A549 (cell line): ENCODE data around the gene RPP30. TPM values are rescaled to one million over a fixed set of nuclear protein-coding genes. Genes with fewer than 3 reads are reported as not detected.

ENCODE experiments used
- ATAC-seq, 2 experiments: fragments of 200-7000 bp in 1 of 2; fragments of >200 bp in 1 of 2; cut with Nextera tagmentation in 1 of 2; cut with Tn5 transposase in 1 of 2; 3 replicates each; pipeline versions ENCODE4 v1.8.0 to v1.9.1; 2018 to 2020; ENCODE audit warnings: mild to moderate bottlenecking in 1 of 2, moderate library complexity in 1 of 2
- CTCF ChIA-PET: fragments of 300-600 bp; sonication (Branson Sonifier 250); formaldehyde crosslinking; extraction: SDS; loops from one replicate; lab custom pipeline; 2021; ENCODE audit warnings: antibody characterized with exemption, inconsistent platforms; lab: Yijun Ruan, JAX
- POLR2A ChIA-PET: fragments of 350-600 bp; formaldehyde crosslinking; extraction: SDS; loops from one replicate; lab custom pipeline; 2021; ENCODE audit warnings: antibody characterized with exemption, inconsistent platforms; lab: Yijun Ruan, JAX
- DNase-seq, 2 experiments: peaks; one replicate each; pipeline versions ENCODE4 v3.0.0 to v3.0.0-alpha.2; 2011 to 2016; ENCODE audit warnings: low read depth in 1 of 2, low spot score in 1 of 2
- FAIRE-seq: peaks from 2 replicates; lab custom pipeline; 2011; peaks lifted over from hg19 to GRCh38; lab: Jason Lieb, UNC
- H3K27ac ChIP-seq, 2 experiments: fragments of >200 bp; sonication (Bioruptor Twin); formaldehyde crosslinking; 3 replicates each; pipeline ENCODE4 v1.5.1; 2016 to 2017
- H3K4me1 ChIP-seq: fragments of >200 bp; sonication (Bioruptor Twin); formaldehyde crosslinking; 3 replicates; pipeline ENCODE4 v1.6.1; 2016
- H3K4me2 ChIP-seq: fragments of >200 bp; sonication (Bioruptor Twin); formaldehyde crosslinking; 3 replicates; pipeline ENCODE4 v1.6.1; 2016
- H3K4me3 ChIP-seq: fragments of >200 bp; sonication (Bioruptor Twin); formaldehyde crosslinking; 3 replicates; pipeline ENCODE4 v1.5.1; 2016
- H3K9me3 ChIP-seq: fragments of >200 bp; sonication (Bioruptor Twin); formaldehyde crosslinking; 3 replicates; pipeline ENCODE4 v1.6.1; 2016
- BHLHE40 ChIP-seq: IDR thresholded peaks from 2 replicates; pipeline ENCODE4 v1.6.1; 2012; ENCODE audit warnings: low read depth, low read length, inconsistent platforms
- CBX2 ChIP-seq: fragments of 200-600 bp; sonication (generic); IDR thresholded peaks from 2 replicates; pipeline ENCODE4 v1.6.1; 2016; ENCODE audit warnings: low read depth, mild to moderate bottlenecking, borderline replicate concordance
- CBX8 ChIP-seq: fragments of 200-600 bp; sonication (generic); IDR thresholded peaks from 2 replicates; pipeline ENCODE4 v1.6.1; 2016
- CEBPB ChIP-seq, 2 experiments: fragments of >200 bp in 1 of 2; sonication (Bioruptor Twin) in 1 of 2; formaldehyde crosslinking in 1 of 2; IDR thresholded peaks; 2 replicates each; pipeline ENCODE4 v1.6.1; 2012 to 2016
- FOSB ChIP-seq: fragments of 250-450 bp; sonication (Bioruptor Pico); IDR thresholded peaks from 2 replicates; pipeline ENCODE4 v1.5.0; 2020; ENCODE audit warnings: mild to moderate bottlenecking, moderate library complexity
- HOXB5 ChIP-seq: fragments of 250-450 bp; sonication (Bioruptor Pico); IDR thresholded peaks from 2 replicates; pipeline ENCODE4 v1.5.0; 2020; ENCODE audit warnings: mild to moderate bottlenecking, moderate library complexity
- JUNB ChIP-seq: fragments of >200 bp; sonication (Bioruptor Twin); formaldehyde crosslinking; IDR thresholded peaks from 2 replicates; pipeline ENCODE4 v1.6.1; 2016
- KDM1A ChIP-seq: fragments of 200-600 bp; sonication (generic); IDR thresholded peaks from 2 replicates; pipeline ENCODE4 v1.6.1; 2016; ENCODE audit warnings: low read depth, mild to moderate bottlenecking
- MAZ ChIP-seq: fragments of 150-350 bp; IDR thresholded peaks from 2 replicates; pipeline ENCODE4 v1.6.1; 2014; ENCODE audit warnings: antibody characterized with exemption, low read depth, low read length, borderline replicate concordance
- MYC ChIP-seq: IDR thresholded peaks from 2 replicates; pipeline ENCODE4 v1.6.1; 2012; ENCODE audit warnings: mild to moderate bottlenecking, inconsistent platforms, low read length, improper control_type of control experiment, borderline replicate concordance
- NFE2L2 ChIP-seq: fragments of 150-350 bp; conservative IDR thresholded peaks from 2 replicates; pipeline ENCODE4 v1.6.1; 2014; ENCODE audit warnings: low read length
- PHF8 ChIP-seq: fragments of 200-600 bp; sonication (generic); IDR thresholded peaks from 2 replicates; pipeline ENCODE4 v1.6.1; 2016; ENCODE audit warnings: low read depth, mild to moderate bottlenecking, antibody characterized with exemption, moderate library complexity, borderline replicate concordance
- POLR2A ChIP-seq: IDR thresholded peaks from 2 replicates; pipeline ENCODE4 v1.6.1; 2012; ENCODE audit warnings: mild to moderate bottlenecking, low read length
- POLR2AphosphoS2 ChIP-seq: conservative IDR thresholded peaks from 2 replicates; pipeline ENCODE4 v1.6.1; 2012; ENCODE audit warnings: low read length, improper control_type of control experiment, inconsistent platforms
- RNF2 ChIP-seq: fragments of 200-600 bp; sonication (generic); IDR thresholded peaks from 2 replicates; pipeline ENCODE4 v1.6.1; 2016; ENCODE audit warnings: low read depth, mild to moderate bottlenecking, antibody characterized with exemption, moderate library complexity, borderline replicate concordance
- SMC3 ChIP-seq: fragments of >200 bp; sonication (Bioruptor Twin); formaldehyde crosslinking; IDR thresholded peaks from 3 replicates; pipeline ENCODE4 v1.6.1; 2018; ENCODE audit warnings: inconsistent platforms
- SREBF2 ChIP-seq: fragments of 450-650 bp; IDR thresholded peaks from 2 replicates; pipeline ENCODE4 v1.6.1; 2014; ENCODE audit warnings: mild to moderate bottlenecking, moderate library complexity
- ZFP36 ChIP-seq: fragments of 450-650 bp; IDR thresholded peaks from 2 replicates; pipeline ENCODE4 v1.6.1; 2014; ENCODE audit warnings: borderline replicate concordance; ENCODE audit not compliant: partially characterized antibody
- ZNF302 ChIP-seq: fragments of 250-450 bp; sonication (Bioruptor Pico); IDR thresholded peaks from 2 replicates; pipeline ENCODE4 v1.9.0; 2021; ENCODE audit warnings: inconsistent platforms, mild to moderate bottlenecking, moderate library complexity
- ZSCAN20 ChIP-seq: fragments of 250-450 bp; sonication (Bioruptor Pico); IDR thresholded peaks from 2 replicates; pipeline ENCODE4 v1.8.0; 2022; ENCODE audit warnings: mild to moderate bottlenecking, moderate library complexity
- WGBS: methylation state at CpG from one replicate; pipeline ENCODE4 v1.1.6; 2017; ENCODE audit errors: missing lambda C conversion rate; 5-methylcytosine and 5-hydroxymethylcytosine counted together
- polyA plus RNA-seq, 4 experiments: library from polyadenylated mRNA; depleted of rRNA in 3 of 4; stranded (reverse); fragments of >200 nt; fragmentation: RNase III in 1 of 4; extraction: RNeasy Plus Mini Kit Qiagen cat#74134 plus additional on column Dnase treatment in 1 of 4; gene quantifications; 2 replicates in 3 of 4; 3 replicates in 1 of 4; pipeline ENCODE4 v1.2.3, GENCODE V29; 2011 to 2017
- TF ChIP-seq, protein P1 (sequence below): fragments of 450-650 bp; IDR thresholded peaks from 2 replicates; pipeline ENCODE4 v1.6.1; 2014; ENCODE audit warnings: antibody characterized with exemption
- TF ChIP-seq, protein P2 (sequence below): fragments of 200-600 bp; sonication (generic); IDR thresholded peaks from 2 replicates; pipeline ENCODE4 v1.6.1; 2016; ENCODE audit warnings: antibody characterized with exemption, mild to moderate bottlenecking, moderate library complexity
- TF ChIP-seq, protein P3 (sequence below): fragments of >200 bp; sonication (Bioruptor Twin); formaldehyde crosslinking; IDR thresholded peaks from 3 replicates; pipeline ENCODE4 v1.5.1; 2016
- TF ChIP-seq, protein P4 (sequence below): fragments of >200 bp; sonication (Bioruptor Twin); formaldehyde crosslinking; IDR thresholded peaks from 2 replicates; pipeline ENCODE4 v1.6.1; 2016

Gene RPP30
- polyA plus RNA-seq, 2 of the 4 experiments (the other 2 are of a cell fraction): 54.3 to 70.9 TPM

DNA sequence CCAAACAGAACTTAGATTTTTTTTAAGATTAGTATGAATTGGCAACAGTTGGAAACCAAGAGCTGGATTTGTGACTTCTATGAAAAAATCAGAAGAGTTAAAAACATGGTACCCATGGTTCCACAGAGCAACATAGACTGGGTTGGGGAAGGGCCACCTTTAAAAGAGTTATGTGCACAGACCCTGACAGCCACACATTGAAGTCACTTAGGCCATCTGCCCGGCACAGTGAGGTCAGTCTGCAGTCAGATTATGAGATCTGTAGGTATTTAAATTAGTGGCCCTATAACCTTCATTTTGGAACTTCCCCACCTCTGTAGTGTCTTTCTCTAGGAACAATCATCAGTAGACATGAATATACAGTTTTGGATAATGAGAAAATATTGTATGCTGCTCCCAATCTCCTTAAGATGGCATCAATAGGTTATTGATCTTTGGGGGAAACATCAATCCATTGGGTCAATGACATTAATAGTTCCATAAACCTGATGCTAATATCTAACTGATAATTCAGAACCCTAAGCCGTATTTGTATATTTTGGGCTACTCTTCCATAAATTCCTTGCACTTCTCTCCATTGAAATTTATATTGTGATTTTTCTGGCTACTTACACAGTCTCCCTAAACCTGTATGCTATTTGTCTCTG lies 42.1 kb downstream of the RPP30 start:
- H3K9me3 ChIP-seq: no peaks in the 10 kb centered on the region
- no peak overlapping the region for H3K27ac ChIP-seq
- ATAC-seq: no peak
- no peak for FAIRE-seq
- no peak overlapping the region for H3K4me3 ChIP-seq
- ChIA-PET POLR2A (no interaction called here), CTCF (interaction anchor here (0.8 to 4.3 kb wide), 3 partner anchors 92 to 337 kb away, joined by 3 to 57 read pairs (median 5); no protein-coding TSS in a partner anchor)
- peaks cover 13% of the 10 kb centered on the region; the same call in 2 of the 3 replicates for H3K4me1 ChIP-seq
- TF ChIP-seq ZFP36: no peak
- no peak for TF ChIP-seq KDM1A
- no peak for TF ChIP-seq POLR2A
- no peak for TF ChIP-seq CEBPB (IDR thresholded peaks at IDR 0.05)
- no peak for TF ChIP-seq FOSB (CRISPR knock-in tag)
- TF ChIP-seq, protein P1, sequence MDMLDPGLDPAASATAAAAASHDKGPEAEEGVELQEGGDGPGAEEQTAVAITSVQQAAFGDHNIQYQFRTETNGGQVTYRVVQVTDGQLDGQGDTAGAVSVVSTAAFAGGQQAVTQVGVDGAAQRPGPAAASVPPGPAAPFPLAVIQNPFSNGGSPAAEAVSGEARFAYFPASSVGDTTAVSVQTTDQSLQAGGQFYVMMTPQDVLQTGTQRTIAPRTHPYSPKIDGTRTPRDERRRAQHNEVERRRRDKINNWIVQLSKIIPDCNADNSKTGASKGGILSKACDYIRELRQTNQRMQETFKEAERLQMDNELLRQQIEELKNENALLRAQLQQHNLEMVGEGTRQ: no peak
- TF ChIP-seq, protein P2, sequence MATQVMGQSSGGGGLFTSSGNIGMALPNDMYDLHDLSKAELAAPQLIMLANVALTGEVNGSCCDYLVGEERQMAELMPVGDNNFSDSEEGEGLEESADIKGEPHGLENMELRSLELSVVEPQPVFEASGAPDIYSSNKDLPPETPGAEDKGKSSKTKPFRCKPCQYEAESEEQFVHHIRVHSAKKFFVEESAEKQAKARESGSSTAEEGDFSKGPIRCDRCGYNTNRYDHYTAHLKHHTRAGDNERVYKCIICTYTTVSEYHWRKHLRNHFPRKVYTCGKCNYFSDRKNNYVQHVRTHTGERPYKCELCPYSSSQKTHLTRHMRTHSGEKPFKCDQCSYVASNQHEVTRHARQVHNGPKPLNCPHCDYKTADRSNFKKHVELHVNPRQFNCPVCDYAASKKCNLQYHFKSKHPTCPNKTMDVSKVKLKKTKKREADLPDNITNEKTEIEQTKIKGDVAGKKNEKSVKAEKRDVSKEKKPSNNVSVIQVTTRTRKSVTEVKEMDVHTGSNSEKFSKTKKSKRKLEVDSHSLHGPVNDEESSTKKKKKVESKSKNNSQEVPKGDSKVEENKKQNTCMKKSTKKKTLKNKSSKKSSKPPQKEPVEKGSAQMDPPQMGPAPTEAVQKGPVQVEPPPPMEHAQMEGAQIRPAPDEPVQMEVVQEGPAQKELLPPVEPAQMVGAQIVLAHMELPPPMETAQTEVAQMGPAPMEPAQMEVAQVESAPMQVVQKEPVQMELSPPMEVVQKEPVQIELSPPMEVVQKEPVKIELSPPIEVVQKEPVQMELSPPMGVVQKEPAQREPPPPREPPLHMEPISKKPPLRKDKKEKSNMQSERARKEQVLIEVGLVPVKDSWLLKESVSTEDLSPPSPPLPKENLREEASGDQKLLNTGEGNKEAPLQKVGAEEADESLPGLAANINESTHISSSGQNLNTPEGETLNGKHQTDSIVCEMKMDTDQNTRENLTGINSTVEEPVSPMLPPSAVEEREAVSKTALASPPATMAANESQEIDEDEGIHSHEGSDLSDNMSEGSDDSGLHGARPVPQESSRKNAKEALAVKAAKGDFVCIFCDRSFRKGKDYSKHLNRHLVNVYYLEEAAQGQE: no peak
- 88% methylated on average over 2 of the region's 2 CpGs for WGBS
- DNase-seq: no peak
- H3K4me2 ChIP-seq: no peak overlapping the region

DNA sequence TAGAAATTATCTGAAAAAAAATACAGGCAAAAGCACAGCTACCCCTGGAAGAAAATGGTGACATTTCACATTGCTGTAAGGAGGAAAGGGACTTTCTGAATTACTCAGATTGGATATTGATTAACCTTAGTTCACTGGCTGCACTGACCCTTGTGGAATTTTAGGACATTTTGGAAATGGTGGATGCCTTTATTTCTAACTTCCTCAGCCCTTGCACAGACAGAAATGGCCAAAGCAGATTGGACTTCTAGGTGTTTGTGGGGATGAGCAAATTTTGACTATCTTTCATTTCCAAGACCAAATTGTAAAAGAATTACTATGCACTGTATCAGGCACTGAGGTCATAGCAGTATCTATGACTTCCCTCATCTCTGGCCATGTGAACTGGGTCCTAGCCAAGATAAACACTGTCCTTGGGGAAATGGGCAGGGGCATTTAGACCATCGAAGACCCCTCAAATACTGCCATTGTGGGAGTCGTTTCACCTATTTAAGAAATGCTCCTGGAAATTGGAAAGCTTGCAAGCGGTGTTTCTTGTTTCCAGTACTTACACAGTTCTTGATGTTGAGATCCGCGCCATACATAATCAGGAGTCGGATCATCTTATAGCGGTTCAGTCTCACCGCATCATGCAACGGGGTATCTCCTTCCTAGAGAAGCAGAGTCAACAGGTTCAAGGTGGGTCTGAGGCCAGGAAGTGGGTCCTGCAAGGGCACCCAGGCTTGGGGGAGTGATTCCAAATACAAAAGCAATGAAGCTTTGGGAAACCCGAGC lies 43.4 kb downstream of the RPP30 start:
- no peak for TF ChIP-seq POLR2AphosphoS2
- no peak for TF ChIP-seq PHF8
- no peak for TF ChIP-seq BHLHE40
- no peak for TF ChIP-seq ZSCAN20 (CRISPR knock-in tag)
- TF ChIP-seq, all 56 proteins: peak for 0
- ChIA-PET CTCF (interaction anchor here (0.8 to 1.8 kb wide), 3 partner anchors 91 to 337 kb away, joined by 3 to 5 read pairs (median 3); no protein-coding TSS in a partner anchor), POLR2A (no interaction called here)
- Histone ChIP-seq H3K27ac (no peak overlapping the region), H3K4me3 (no peak overlapping the region), H3K4me1 (peaks cover 26% of the 10 kb centered on the region), H3K4me2 (no peak overlapping the region), H3K9me3 (no peaks in the 10 kb centered on the region)
- DNase-seq: no peak
- ATAC-seq: no peak
- 89% methylated on average over 10 of the region's 10 CpGs for WGBS
- no peak for FAIRE-seq

DNA sequence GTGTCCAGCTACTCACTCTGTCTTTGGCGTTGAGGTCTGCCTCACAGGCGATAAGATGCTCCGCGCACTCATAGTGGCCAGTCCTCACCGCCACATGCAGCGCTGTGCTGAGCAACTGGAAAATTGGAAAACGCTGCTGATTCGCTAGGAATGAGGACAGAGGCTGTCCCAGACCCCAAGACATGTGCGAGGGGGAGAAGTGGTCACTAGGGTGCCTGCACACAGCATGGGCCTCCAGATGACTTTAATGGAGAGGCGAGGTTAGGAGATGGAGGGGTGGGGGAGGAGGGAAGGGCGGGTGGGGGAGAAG lies 43.9 kb downstream of the RPP30 start:
- 93% methylated on average over 10 of the region's 11 CpGs for WGBS
- no peak for ATAC-seq
- POLR2A ChIA-PET: no interaction called here
- no peak for DNase-seq
- Histone ChIP-seq H3K4me2 (no peak overlapping the region), H3K4me1 (peaks cover 32% of the 10 kb centered on the region), H3K27ac (no peak overlapping the region), H3K4me3 (no peak overlapping the region), H3K9me3 (no peaks in the 10 kb centered on the region)
- CTCF ChIA-PET: interaction anchor here (1.3 to 1.8 kb wide), 2 partner anchors 91 to 336 kb away, joined by 3 to 5 read pairs; no protein-coding TSS in a partner anchor
- FAIRE-seq: no peak
- TF ChIP-seq POLR2A: no peak
- no peak for TF ChIP-seq JUNB
- TF ChIP-seq POLR2AphosphoS2: no peak
- TF ChIP-seq RNF2: no peak
- TF ChIP-seq CBX8: no peak
- TF ChIP-seq ZNF302: no peak
- no peak for TF ChIP-seq SREBF2
- TF ChIP-seq MYC: no peak
- no peak for TF ChIP-seq CBX2
- TF ChIP-seq, protein P1: no peak
- TF ChIP-seq, protein P3, sequence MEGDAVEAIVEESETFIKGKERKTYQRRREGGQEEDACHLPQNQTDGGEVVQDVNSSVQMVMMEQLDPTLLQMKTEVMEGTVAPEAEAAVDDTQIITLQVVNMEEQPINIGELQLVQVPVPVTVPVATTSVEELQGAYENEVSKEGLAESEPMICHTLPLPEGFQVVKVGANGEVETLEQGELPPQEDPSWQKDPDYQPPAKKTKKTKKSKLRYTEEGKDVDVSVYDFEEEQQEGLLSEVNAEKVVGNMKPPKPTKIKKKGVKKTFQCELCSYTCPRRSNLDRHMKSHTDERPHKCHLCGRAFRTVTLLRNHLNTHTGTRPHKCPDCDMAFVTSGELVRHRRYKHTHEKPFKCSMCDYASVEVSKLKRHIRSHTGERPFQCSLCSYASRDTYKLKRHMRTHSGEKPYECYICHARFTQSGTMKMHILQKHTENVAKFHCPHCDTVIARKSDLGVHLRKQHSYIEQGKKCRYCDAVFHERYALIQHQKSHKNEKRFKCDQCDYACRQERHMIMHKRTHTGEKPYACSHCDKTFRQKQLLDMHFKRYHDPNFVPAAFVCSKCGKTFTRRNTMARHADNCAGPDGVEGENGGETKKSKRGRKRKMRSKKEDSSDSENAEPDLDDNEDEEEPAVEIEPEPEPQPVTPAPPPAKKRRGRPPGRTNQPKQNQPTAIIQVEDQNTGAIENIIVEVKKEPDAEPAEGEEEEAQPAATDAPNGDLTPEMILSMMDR: no peak
- TF ChIP-seq, protein P4, sequence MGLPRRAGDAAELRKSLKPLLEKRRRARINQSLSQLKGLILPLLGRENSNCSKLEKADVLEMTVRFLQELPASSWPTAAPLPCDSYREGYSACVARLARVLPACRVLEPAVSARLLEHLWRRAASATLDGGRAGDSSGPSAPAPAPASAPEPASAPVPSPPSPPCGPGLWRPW: no peak
- no peak for TF ChIP-seq MAZ
- no peak for TF ChIP-seq NFE2L2
- TF ChIP-seq HOXB5 (CRISPR knock-in tag): no peak
- TF ChIP-seq SMC3: no peak
